Ammon's horn (tissue), 1 donor: Measurements from ENCODE around the gene EEPD1.

Experiments used
- DNase-seq: peaks from one replicate; pipeline ENCODE4 v3.0.0-alpha.2; 2016; ENCODE audit warnings: low spot score

The EEPD1 gene

GRCh38 chr7:36154255-36155212 lies 1.5 kb downstream of the EEPD1 start:
- DNase-seq, result no peak

- DNase-seq, result peak; percentile 61
Observed at GRCh38 chr7:36155811-36156361, 2.8 kb downstream of the EEPD1 start.

DNA sequence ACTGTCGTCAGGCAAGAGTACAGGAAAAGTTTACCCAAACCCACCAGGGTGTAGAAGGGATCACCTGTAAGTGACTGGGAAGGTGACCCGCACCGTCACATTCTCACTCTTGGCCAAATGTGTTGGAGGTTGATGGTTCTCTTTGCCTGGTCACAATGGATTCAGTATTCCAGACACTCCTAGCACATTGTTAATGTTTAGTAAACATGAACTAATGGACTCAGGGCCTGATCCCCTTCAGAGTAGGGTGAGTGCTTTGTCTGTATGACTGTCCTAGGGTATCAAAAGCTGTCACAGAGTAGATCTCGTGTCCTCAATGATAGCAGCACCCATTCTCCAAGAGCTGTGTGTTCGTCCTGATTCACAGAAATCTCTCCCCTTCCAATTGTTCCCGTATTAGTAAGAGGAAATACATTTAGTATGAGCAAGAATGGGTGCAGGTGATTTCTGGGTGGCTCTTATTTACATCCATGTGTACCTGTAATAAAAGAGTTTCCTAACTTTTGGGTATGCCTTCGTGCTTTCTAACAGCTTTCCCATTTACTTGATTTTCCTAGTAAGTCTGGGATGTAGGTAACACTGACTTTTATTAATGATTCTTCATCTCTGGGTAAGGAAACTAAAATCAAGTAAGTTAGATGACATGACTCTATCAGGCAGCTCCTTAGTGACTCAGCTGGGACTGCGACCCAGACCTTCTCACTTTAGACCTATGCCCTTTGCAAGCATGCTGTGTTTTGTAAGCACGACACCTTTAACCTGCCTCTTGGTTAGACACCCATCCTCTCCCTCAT lies 4.7 kb downstream of the EEPD1 start:
- no peak for DNase-seq

GRCh38 chr7:36158321-36158605 lies 5.2 kb downstream of the EEPD1 start:
- DNase-seq, result no peak

DNA sequence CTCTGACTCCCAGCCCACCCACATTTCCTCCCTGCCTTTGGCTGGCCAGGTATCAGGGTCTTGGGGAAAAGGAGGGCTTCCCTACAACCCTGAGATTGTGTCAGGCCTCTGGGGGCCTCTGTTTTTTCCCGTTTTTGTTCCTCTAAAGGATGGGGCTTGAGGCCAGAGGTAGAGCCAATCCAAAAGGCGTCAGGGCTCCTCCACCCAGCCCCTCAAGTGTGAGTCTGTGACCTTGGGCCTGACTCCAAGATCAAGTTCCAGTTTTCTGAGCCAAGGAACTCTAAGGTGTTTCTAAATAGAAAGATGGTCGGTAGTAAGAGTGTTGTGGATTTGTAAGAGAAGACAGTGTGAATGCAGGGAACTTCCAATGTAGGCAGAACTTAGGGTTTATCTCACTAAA lies 6.6 kb downstream of the EEPD1 start:
- DNase-seq, result no peak

- no peak for DNase-seq
Observed at GRCh38 chr7:36160313-36160712, 7.3 kb downstream of the EEPD1 start.

- no peak for DNase-seq
Observed at GRCh38 chr7:36161996-36162395, 8.9 kb downstream of the EEPD1 start.

- no peak for DNase-seq
Observed at GRCh38 chr7:36165059-36165458, 12.0 kb downstream of the EEPD1 start.

GRCh38 chr7:36165802-36166201 lies 12.7 kb downstream of the EEPD1 start:
- no peak for DNase-seq

DNA sequence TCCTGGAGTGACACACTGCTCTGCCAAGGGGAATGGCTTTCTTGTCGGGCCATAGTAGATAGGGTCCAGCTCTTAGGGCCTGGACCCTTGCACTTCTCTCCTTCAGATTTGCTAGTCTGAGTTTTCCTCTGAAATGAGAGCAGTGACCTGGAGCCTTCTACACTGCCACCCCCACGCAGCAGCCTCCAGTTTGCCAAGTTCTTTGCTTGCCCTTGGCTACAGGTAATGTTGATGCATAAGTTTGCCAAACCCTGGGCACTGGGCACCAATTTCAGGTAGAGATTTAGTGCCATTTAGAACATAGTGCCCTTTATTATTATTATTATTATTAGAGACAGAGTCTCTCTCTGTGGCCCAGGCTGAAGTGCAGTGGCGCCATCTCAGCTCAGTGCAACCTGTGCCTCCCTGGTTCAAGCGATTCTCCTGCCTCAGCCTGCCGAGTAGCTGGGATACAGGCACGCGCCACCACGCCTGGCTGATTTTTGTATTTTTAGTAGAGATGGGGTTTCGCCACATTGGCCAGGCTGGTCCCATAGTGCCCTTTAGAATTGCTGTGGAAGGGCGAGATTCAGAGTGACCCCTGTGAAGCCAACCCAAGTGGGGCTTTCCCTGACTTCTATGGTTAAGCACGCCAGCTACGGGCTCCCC lies 14.5 kb downstream of the EEPD1 start:
- no peak for DNase-seq

DNA sequence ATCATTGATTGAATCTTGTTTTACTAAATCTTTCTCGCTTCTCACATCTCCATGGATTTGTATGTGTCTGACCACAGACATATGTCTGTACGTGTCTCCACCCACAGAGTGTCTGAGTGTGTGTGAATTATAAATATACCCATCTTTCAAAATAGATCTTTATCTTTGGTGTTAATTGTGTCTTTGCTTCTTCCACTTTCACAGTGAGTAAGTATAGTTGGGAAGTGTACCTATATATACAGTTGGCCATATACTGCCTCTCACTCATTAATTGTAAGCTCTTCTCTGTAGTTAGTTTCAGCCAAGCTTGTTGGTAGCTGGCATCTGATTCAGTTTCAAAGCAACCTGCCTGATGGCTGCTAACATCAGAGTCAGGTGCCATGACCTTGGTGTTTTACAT lies 18.4 kb downstream of the EEPD1 start:
- DNase-seq, result no peak

- DNase-seq, result peak; percentile 68
Observed at GRCh38 chr7:36175886-36176285, 22.8 kb downstream of the EEPD1 start.

DNA sequence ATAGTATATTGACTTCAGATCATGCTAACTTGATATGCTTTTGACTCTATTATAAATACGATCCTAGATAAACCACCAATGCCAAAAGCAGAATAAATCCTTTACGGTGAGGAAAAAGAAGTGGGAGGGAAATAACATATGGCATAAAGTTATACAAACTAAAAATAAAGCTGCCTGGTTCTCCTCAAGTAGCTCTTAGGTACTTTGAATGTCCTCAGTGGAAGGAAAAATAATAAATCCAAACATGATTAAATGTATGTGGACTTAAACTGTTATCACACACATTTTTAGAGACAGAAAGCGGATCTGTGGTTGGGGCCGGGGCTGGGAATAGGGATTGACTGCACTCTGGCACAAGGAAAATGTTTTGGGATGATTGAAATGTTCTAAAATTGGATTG lies 23.6 kb downstream of the EEPD1 start:
- DNase-seq, result no peak

- DNase-seq, result no peak
Observed at GRCh38 chr7:36180121-36180520, 27.1 kb downstream of the EEPD1 start.

- peak; percentile 35 for DNase-seq
Observed at GRCh38 chr7:36181668-36182067, 28.6 kb downstream of the EEPD1 start.

GRCh38 chr7:36182854-36183604 lies 30.0 kb downstream of the EEPD1 start:
- DNase-seq, result no peak

- no peak for DNase-seq
Observed at GRCh38 chr7:36185092-36185491, 32.0 kb downstream of the EEPD1 start.

DNA sequence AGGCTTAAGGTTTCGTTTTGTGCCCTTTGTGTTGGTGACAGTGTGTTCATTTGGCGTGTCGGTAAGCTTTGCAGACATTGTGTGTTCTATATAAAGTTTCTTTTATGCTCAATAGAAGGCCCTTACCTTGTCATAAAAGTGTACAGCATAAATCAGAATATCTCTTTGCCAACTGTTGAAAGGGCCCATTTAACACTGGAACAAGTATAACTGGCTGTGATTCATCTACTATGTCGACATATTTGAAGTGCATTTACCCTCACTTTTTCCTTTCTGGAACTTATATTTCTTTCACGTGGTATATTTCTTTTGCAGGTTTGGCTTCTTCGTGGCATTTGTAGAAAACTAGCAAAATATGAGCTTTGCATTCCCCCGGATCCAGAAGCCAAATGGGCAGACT lies 32.7 kb downstream of the EEPD1 start:
- DNase-seq, result no peak

DNA sequence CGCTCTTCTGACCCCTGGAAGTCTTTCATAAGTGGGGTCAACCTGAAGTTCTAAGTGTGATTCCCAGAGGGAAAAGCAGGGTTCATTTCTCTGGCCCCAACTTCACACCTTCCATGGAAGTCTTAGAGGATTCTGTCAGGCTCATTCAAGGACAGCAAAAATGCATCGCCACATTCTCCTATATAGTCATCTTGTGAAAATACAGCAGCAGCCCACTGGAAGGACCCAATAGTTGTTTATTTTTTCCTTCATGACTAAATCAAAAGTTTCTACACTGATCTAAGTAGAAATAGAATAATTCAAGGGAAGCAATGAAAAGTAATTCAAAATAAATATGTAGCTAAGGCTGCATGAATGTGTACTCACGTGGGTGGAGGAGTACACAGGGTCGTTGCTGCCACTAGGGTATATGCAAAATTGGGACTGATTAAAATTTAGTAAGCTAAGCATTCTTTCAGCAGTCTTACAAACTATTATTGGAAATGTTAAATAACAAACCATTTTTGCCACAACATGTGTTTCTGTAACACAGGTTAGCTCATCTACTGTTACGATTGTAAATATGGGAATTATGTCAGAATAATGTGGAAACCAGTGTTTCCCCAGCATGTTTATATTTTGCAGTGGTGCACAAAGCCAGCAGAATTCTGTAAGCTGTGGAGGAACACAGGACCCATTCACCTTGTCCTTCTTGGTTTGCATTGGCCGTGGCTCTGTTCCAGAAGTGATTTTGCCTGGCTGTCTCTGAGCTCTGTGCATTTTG lies 33.5 kb downstream of the EEPD1 start:
- no peak for DNase-seq

DNA sequence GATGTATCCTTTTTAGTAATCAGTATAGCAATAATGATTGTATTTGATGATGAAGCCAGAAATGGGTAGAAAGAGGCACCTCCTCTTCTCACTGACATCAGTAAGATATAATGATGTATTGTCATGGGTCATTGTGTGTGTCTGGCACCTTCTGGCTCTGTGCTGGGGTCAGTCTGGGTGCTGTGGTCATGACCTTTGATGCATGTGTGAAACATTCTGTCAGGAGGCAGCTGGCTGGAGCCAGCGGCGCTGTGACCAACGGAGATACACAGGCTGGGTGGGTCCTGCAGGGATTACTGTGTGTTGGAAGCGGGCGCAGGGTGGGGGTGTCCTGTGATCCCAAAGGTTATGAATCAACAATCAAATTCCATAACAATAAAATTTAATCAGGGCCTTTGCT lies 35.2 kb downstream of the EEPD1 start:
- peak; percentile 79 for DNase-seq

- no peak for DNase-seq
Observed at GRCh38 chr7:36188906-36189305, 35.9 kb downstream of the EEPD1 start.
